H4 (cell line): ENCODE results near the gene ZNF488. TPM values are rescaled to one million over a fixed set of nuclear protein-coding genes. Genes with fewer than 3 reads are reported as not detected.

Experiments
- DNase-seq: peaks from one replicate; pipeline ENCODE4 v3.0.0-alpha.2; 2015; ENCODE audit warnings: low spot score
- total RNA-seq: library from RNA; depleted of rRNA; stranded (reverse); fragments of >200 nt; shearing (Covaris generic); gene quantifications from 2 replicates; pipeline ENCODE4 v1.2.3, GENCODE V29; 2014

The ZNF488 gene
- total RNA-seq, 1 experiment from 2014 or later: 1.0 TPM

DNA sequence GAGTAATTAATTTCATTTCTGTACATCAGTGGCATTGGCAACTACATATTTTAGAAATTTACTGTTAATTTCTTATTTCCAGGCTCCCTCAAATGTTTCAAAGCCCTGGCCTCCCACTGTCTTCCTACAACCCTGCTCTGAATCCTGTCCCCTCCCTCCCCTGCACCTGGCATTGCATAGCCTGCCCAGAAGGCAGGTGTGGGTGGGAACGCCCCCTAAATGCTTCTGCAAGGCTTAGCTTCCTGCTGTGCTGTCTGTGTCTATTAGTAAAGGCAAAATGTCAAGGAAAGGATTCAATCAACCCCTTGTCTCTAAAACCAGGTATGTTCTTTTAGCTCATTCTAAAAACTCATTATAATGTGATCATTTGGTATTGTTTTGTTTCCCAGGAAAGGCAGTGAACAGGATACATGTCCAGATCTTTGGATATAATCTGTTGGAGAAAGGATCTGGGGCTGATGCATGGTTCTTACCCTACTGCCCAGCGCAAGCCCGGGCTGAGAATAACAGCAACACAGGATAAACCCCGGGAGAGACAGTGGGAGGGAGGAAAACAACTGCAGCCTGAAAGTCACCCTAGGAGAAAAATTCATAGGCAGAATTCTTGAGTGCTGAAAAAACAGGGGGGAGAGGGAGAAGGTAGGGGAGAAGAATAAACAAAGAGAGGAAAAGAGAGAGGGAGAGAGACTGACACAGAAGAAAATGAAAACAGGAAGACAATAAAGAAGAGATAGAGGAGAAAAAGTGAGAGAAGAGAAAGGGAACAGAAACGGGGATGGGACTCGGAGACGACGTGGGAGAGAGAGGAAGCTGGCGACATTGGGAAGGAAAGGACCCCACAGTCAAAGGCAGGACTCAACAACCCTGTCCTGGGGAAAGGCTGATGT is 589 bp downstream of the ZNF488 start:
- no peak for DNase-seq

- no peak for DNase-seq
These were observed 2.4 kb downstream of the ZNF488 start for GRCh38 chr10:47381427-47382379.

GRCh38 chr10:47381103-47381395 is 3.0 kb downstream of the ZNF488 start:
- DNase-seq: no peak

DNA sequence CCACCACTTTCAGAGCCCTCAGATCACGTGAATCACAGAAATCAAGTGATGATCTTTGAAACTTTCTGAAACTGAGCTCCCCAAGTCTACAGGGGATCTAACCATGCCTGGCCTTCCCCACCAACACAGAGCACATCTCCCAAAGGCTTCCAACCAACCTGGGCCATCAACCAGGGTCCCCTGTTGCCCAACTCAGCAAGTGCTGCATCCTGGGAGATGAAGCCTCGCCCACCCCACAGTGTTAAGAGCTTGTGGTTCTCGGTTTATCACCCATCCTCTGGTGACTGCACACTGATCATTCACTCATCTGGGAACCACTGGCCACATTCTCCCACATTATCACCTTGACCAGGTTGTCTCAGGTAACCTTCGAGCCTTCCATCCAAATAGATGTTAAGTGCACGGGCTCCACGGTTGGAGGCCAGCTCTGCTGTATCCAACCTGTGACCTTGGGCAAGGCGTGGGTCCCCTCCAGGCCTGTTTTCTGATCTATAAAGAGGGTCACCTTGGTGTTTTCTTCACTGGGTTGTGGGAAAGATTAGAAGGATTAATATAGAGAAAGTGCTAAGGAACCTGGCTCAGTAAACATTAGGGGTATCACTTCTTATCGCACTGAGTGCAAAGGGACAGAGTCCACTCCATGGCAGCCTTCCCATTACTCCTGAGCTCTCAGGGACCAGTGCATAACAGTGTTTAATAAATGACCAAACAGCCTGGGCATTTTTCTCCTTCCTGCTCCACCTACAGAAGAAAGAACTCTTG is 3.6 kb downstream of the ZNF488 start:
- DNase-seq: no peak

GRCh38 chr10:47379901-47380300 is 4.2 kb downstream of the ZNF488 start:
- DNase-seq: no peak

- no peak for DNase-seq
These were observed 4.7 kb downstream of the ZNF488 start for GRCh38 chr10:47379445-47379785.

DNA sequence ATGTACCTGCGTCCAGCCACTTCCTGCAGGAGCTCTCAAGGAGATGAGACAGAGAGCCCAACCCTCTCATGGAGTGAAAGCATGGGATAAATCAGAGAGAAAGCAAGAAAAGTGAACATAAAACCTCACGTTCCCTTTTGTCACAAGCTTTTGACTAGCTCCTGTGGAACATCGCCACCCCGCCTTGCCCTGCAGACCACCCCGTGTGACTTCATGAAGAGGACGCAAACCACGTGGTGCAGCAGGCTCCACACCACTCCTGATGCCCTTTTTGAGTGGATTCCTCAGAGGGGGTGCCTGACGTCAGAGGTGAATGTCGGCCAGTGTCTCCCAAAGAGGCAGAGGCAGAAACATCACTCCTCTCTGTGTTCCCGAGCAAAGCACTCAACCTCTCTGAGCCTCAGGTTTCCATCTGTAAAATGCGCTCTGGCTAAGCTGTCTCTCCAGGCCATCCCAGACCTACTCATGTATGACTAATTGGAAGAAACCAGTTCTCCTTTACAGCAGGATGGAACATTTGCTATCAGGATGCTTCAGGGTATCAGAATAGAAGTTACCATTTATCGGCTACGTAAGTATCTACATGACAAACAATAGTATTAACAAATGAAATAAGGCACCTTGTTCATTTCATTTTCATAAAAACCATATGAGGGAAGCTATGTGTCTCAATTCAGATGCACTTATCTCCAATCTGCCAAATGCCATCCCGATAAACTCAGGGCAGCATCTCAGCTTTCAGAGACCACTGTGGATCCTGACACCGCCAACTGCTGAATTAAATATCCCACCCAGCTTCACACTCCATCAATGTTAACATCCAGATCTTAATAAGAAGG is 5.3 kb downstream of the ZNF488 start:
- no peak for DNase-seq

- DNase-seq: no peak
These were observed 5.9 kb downstream of the ZNF488 start for GRCh38 chr10:47378183-47378510.

GRCh38 chr10:47376522-47377220 is 7.4 kb downstream of the ZNF488 start:
- no peak for DNase-seq

DNA sequence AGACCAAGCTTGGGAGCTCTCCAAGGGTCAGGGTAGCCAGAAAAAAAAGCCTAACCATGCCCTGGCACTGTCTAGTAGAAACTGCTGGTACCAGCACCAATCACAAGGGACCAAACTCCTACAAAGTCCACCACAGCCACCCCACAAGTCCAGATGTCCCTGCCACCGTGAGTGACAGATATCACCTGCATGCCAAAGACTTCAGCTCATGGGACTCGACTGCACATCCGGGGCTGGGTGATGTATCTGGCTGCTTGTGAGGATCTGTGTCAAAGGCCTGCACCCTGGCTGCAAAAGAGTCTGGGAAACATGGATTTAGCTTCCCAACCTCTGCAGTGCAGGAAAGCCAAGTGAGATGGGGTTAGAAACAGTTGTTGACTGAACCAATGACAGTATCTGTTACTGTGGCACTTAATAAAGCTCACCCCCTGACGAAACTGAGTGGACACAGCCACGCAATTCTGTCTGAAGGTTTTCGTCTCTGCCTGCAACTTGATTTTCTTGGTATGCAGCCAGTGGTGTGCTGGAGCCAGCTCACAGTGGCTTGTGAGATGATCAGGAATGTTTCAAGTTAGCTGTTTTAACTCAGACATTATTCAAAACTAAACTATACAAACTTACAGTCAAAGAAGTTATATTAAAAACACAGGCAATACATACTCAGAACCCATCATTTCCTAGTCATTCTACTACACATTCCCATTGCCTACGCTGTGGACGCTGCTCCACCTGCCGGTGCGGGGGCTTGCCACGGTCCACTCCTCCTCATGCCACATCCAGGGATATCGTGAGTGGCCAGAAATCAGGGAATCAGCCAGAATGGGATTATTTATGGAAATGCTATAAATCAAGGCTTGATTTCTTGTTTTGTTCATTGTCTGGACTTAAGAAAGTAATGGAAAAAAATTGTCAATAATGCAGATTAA is 9.2 kb downstream of the ZNF488 start:
- no peak for DNase-seq

- DNase-seq: no peak
These were observed 11.4 kb downstream of the ZNF488 start for GRCh38 chr10:47372726-47373125.

GRCh38 chr10:47371629-47372485 is 12.2 kb downstream of the ZNF488 start:
- no peak for DNase-seq

DNA sequence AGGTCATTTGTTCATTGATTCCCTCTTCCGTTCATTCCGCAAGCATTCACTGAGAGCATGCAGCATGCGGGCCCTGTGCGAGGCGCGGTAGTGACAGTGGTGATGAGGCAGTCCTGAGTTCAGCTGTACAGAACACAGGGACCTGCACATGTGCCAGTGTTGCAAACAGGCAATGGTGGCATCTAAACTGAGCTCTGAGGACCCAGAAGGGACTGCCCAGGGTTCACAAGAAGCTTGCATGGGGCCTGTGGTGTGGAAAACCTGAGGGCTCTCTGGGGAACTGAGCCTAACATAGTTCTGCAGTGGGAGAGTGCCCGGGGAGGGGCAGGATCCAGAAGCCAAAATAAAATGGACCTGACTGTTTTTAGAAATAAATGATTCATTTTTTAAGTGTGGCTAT is 13.2 kb downstream of the ZNF488 start:
- DNase-seq: no peak

DNA sequence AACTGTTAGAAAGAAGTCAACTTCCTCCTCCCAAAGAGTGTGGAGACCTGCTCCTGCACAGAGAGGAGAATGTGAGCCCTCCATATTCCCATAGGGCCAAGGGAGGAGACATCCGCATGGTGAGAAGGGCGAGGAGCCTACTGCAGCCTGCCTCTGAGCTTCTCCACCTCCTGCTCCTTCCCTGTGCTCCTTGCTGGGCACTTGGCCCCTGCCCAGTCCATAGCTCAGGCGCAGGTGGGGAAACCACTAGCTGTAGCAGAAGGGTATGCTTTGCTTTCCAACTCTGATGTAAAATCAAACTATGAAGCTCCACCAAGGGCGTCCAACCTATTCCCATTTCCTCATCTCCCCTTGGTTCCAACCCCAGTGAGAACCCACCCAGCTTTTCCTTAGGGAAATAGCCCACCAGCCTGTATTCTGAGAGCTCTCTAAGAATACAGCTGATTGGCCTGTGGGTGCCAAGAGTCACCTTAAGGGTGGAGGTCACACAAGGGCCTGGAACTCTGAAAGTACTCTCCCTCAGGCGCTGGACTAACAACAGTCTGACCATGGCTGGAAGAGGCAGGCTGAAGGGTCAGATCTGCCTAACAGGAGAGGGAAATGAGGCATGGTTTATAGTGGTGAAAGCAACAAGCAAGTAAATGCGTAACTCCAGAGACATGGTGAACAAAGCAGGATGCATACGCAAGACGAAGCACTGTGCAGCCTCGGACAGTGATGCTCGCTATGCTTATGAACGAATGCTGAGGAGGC is 13.9 kb downstream of the ZNF488 start:
- DNase-seq: no peak

DNA sequence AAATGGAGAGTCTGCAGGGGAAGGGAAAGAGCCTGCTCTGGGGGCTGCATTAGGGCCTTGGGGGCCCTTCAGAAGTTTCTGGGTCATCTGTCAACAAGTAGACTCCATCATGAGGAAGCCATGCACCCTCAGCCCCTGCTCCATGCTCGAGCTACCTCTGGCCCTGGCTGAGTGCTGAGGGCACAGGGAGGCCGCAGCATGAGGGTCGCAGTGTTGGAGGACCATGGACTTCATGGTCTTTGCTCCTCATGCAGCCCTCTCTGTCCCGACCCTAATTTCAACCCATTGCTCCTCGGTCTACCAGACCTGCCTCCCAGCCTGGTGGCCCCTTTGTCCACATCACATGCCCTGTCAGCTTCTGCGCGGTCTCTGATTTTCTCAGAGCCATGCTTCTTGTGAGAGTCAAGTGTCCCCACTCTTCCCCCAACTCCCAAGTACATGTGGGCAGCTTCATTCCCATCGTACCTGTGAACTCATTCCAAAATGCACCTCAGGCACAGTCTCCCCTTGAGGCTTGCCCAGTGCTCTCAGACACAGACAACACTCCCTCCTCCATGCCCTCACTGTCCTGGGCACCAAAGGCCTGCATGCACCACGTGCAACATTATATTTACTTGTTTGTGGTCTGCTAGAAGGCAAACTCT is 14.7 kb downstream of the ZNF488 start:
- DNase-seq: no peak

DNA sequence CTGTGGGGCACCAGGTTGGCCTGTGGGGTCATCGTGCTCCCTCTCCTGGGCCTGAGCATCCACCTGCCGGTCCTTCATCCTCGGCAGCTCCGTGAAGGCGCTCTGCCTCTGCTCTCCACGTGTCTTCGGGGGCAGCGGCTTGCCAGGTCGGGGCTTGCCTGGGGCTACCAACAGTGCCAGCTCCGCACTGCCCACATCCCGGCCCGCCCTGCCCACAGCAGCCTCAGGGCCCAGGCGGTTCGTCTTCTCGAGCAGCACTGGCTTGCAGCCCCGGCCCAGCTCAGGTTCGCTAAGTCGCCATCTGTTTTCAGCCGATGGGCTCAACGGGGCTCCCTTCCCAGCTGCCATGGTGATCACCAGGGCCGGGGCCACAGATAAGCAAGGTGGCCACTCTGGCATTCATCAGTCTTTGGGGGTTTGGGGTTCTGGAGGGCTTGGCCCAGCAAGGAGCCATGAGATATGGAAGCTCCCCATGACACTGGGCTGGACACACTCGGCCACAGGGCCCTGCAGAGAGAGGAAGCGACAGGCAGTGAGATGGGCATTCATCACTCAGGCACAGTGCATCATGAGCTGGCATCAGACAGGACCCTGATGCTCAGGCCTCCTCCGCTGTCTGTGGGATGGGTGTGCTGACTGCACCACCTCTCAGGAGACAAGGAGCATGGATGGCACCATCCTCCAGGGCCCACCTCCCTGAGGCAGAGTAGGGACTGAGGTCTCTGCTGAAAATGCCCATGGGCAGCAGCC is 15.5 kb downstream of the ZNF488 start:
- DNase-seq: no peak

DNA sequence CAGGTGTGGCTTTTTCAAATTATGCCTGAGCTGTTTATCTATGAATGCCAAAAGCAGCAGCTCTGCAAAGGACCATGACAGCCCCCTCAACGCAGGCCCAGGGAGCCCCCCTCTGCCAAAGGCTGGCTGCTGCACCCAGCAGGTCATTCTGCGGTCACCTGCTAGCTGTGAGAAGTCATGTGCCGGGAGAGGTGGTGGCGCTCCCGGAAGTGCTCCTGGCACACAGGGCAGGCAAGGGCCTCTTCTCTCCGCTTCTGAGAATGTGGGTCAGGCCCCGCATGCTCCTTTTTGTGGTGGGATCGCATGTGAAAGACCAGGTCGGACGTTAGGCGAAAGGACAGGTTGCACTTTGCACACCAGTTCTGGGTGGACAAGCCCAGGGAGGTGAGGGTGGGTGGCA is 16.4 kb downstream of the ZNF488 start:
- no peak for DNase-seq
